NCI-H2081 (cell line): ENCODE results near the gene CHCHD4.
A peak's percentile ranks its signal among the peaks of the same experiment; 100 is the strongest.

Experiments
- DNase-seq, 2 experiments: peaks; one replicate each; lab custom pipeline; 2025; lab: John Stamatoyannopoulos, UW

The CHCHD4 gene

GRCh38 chr3:14148041-14148985 is 23.6 kb upstream of the CHCHD4 start:
- no peak for DNase-seq

- DNase-seq: no peak
Measured at GRCh38 chr3:14147617-14148016, 22.9 kb upstream of the CHCHD4 start.

- no peak for DNase-seq
Measured at GRCh38 chr3:14147066-14147435, 22.4 kb upstream of the CHCHD4 start.

GRCh38 chr3:14146381-14147065 is 21.9 kb upstream of the CHCHD4 start:
- DNase-seq: no peak

GRCh38 chr3:14145670-14146380 is 21.2 kb upstream of the CHCHD4 start:
- no peak for DNase-seq

GRCh38 chr3:14145236-14145635 is 20.6 kb upstream of the CHCHD4 start:
- DNase-seq: no peak

- peak; percentile 3 to 55 for DNase-seq
Measured at GRCh38 chr3:14144423-14145075, 19.9 kb upstream of the CHCHD4 start.

GRCh38 chr3:14143271-14144225 is 18.9 kb upstream of the CHCHD4 start:
- no peak for DNase-seq

GRCh38 chr3:14142567-14143270 is 18.0 kb upstream of the CHCHD4 start:
- no peak for DNase-seq

- no peak for DNase-seq
Measured at GRCh38 chr3:14141602-14142341, 17.1 kb upstream of the CHCHD4 start.

GRCh38 chr3:14141144-14141543 is 16.5 kb upstream of the CHCHD4 start:
- DNase-seq: no peak

- no peak for DNase-seq
Measured at GRCh38 chr3:14140668-14141067, 16.0 kb upstream of the CHCHD4 start.

GRCh38 chr3:14139771-14140170 is 15.1 kb upstream of the CHCHD4 start:
- DNase-seq: no peak

GRCh38 chr3:14138878-14139655 is 14.4 kb upstream of the CHCHD4 start:
- DNase-seq: no peak

GRCh38 chr3:14138109-14138877 is 13.6 kb upstream of the CHCHD4 start:
- no peak for DNase-seq

- no peak for DNase-seq
Measured at GRCh38 chr3:14137445-14137844, 12.8 kb upstream of the CHCHD4 start.

- no peak for DNase-seq
Measured at GRCh38 chr3:14137004-14137403, 12.3 kb upstream of the CHCHD4 start.

- DNase-seq: no peak
Measured at GRCh38 chr3:14135581-14135980, 10.9 kb upstream of the CHCHD4 start.
